GM23338 (cell line): ENCODE measurements around the gene DNAH11. TPM values are rescaled to one million over a fixed set of nuclear protein-coding genes. Genes with fewer than 3 reads are reported as not detected.

Source experiments
- ATAC-seq: fragments of 200-7000 bp; cut with Tn5 transposase; 3 replicates; pipeline ENCODE4 v1.9.1; 2020
- DNase-seq: peaks from one replicate; pipeline ENCODE4 v3.0.0-alpha.2; 2015; ENCODE audit warnings: low spot score
- H2AFZ ChIP-seq: fragments of 200-600 bp; sonication (generic); 2 replicates; pipeline ENCODE4 v1.8.0; 2016; ENCODE audit warnings: antibody characterized with exemption, mild to moderate bottlenecking, moderate library complexity
- H3F3A ChIP-seq: fragments of 200-600 bp; sonication (generic); replicated peaks from 2 replicates; pipeline ENCODE4 v1.8.0; 2017; ENCODE audit warnings: antibody characterized with exemption, mixed run types, low read depth
- H3K27ac ChIP-seq: fragments of 200-600 bp; sonication (generic); 2 replicates; pipeline ENCODE4 v1.6.1; 2016; ENCODE audit warnings: low read depth
- H3K27me3 ChIP-seq: fragments of 200-600 bp; sonication (generic); 2 replicates; pipeline ENCODE4 v1.8.0; 2016; ENCODE audit warnings: mild to moderate bottlenecking, mixed run types, moderate library complexity; ENCODE audit not compliant: insufficient read depth
- H3K36me3 ChIP-seq: fragments of 200-600 bp; sonication (generic); 2 replicates; pipeline ENCODE4 v1.8.0; 2016; ENCODE audit warnings: mild to moderate bottlenecking; ENCODE audit not compliant: insufficient read depth
- H3K4me1 ChIP-seq: fragments of 200-600 bp; sonication (generic); 2 replicates; pipeline ENCODE4 v1.8.0; 2016; ENCODE audit warnings: mild to moderate bottlenecking, moderate library complexity; ENCODE audit not compliant: insufficient read depth
- H3K4me2 ChIP-seq: fragments of 200-600 bp; sonication (generic); 2 replicates; pipeline ENCODE4 v1.7.1; 2017; ENCODE audit warnings: mixed run types
- H3K4me3 ChIP-seq: fragments of 200-600 bp; sonication (generic); 2 replicates; pipeline ENCODE4 v1.6.1; 2016; ENCODE audit warnings: mixed run types
- H3K79me2 ChIP-seq: fragments of 200-600 bp; sonication (generic); replicated peaks from 2 replicates; pipeline ENCODE4 v1.8.0; 2017; ENCODE audit warnings: mild to moderate bottlenecking; ENCODE audit not compliant: insufficient read depth
- H3K9me2 ChIP-seq: fragments of 200-600 bp; sonication (generic); 2 replicates; pipeline ENCODE4 v1.8.0; 2017; ENCODE audit not compliant: insufficient read depth
- H4K20me1 ChIP-seq: fragments of 200-600 bp; sonication (generic); replicated peaks from 2 replicates; pipeline ENCODE4 v1.8.0; 2017; ENCODE audit warnings: mild to moderate bottlenecking; ENCODE audit not compliant: insufficient read depth
- H3K27ac Mint-ChIP-seq: 2 replicates; pipeline ENCODE4 v1.8.0; 2020; ENCODE audit warnings: inconsistent platforms, mild to moderate bottlenecking, moderate library complexity, mixed read lengths
- H3K27me3 Mint-ChIP-seq: 3 replicates; pipeline ENCODE4 v1.8.0; 2022; ENCODE audit warnings: low read depth, mild to moderate bottlenecking, moderate library complexity, mixed read lengths, inconsistent platforms; ENCODE audit not compliant: insufficient read depth, poor library complexity
- H3K36me3 Mint-ChIP-seq: 3 replicates; pipeline ENCODE4 v1.8.0; 2021; ENCODE audit warnings: low read depth, mild to moderate bottlenecking, inconsistent platforms, moderate library complexity, mixed read lengths
- H3K4me1 Mint-ChIP-seq: 3 replicates; pipeline ENCODE4 v1.8.0; 2020; ENCODE audit warnings: mild to moderate bottlenecking, inconsistent platforms, mixed read lengths
- H3K4me3 Mint-ChIP-seq: 3 replicates; pipeline ENCODE4 v1.8.0; 2021; ENCODE audit warnings: moderate library complexity, mild to moderate bottlenecking, inconsistent platforms, mixed read lengths
- H3K9me3 Mint-ChIP-seq: 3 replicates; pipeline ENCODE4 v1.8.0; 2020; ENCODE audit warnings: moderate library complexity, mild to moderate bottlenecking, inconsistent platforms, mixed read lengths
- CREB1 ChIP-seq: fragments of 250-450 bp; sonication (Bioruptor Pico); IDR thresholded peaks from 2 replicates; pipeline ENCODE4 v1.5.0; 2020; ENCODE audit warnings: low read depth, mild to moderate bottlenecking, moderate library complexity
- ETS1 ChIP-seq: IDR thresholded peaks from 2 replicates; pipeline ENCODE4 v1.6.1; 2016; ENCODE audit warnings: antibody characterized with exemption
- EZH2 ChIP-seq: fragments of 200-600 bp; sonication (generic); IDR thresholded peaks from one replicate; pipeline ENCODE4 v1.8.0; 2017; ENCODE audit warnings: antibody characterized with exemption, mild to moderate bottlenecking, low read depth; ENCODE audit not compliant: unreplicated experiment
- NANOG ChIP-seq: IDR thresholded peaks from 2 replicates; pipeline ENCODE4 v1.6.1; 2016; ENCODE audit warnings: antibody characterized with exemption, borderline replicate concordance
- POLR2AphosphoS5 ChIP-seq: IDR thresholded peaks from 2 replicates; pipeline ENCODE4 v1.6.1; 2016; ENCODE audit warnings: antibody characterized with exemption, low read depth
- REST ChIP-seq: IDR thresholded peaks from one replicate; pipeline ENCODE4 v1.6.1; 2018; ENCODE audit warnings: antibody characterized with exemption; ENCODE audit not compliant: unreplicated experiment
- STAT1 ChIP-seq: IDR thresholded peaks from one replicate; pipeline ENCODE4 v1.6.1; 2016; ENCODE audit warnings: antibody characterized with exemption; ENCODE audit not compliant: unreplicated experiment
- ZNF114 ChIP-seq: fragments of 250-450 bp; sonication (Bioruptor Pico); IDR thresholded peaks from 2 replicates; pipeline ENCODE4 v1.5.0; 2020; ENCODE audit warnings: mild to moderate bottlenecking, moderate library complexity
- ZNF331 ChIP-seq: fragments of 250-450 bp; sonication (Bioruptor Pico); IDR thresholded peaks from 2 replicates; pipeline ENCODE4 v1.5.0; 2020; ENCODE audit warnings: low read depth, mild to moderate bottlenecking, moderate library complexity
- polyA plus RNA-seq: library from polyadenylated mRNA; unstranded; fragments of >200 nt; fragmentation: Nextera tagmentation; extraction: Ambion mirVana; gene quantifications from 2 replicates; pipeline ENCODE4 v1.2.1, GENCODE V29; 2016
- total RNA-seq: library from RNA; depleted of rRNA; stranded (reverse); fragments of >200 nt; shearing (Covaris generic); gene quantifications from 2 replicates; pipeline ENCODE4 v1.2.3, GENCODE V29; 2014

The DNAH11 gene
- total and polyA plus RNA-seq, 2 experiments from 2014 or later = 9.3 TPM

- TF ChIP-seq REST = no peak
Observed at GRCh38 chr7:21866731-21867130, 323.9 kb downstream of the DNAH11 start (continued).

- Histone ChIP-seq H2AFZ (no peak overlapping the region), H4K20me1 (no peaks in the 10 kb centered on the region), H3K36me3 (no peaks in the 10 kb centered on the region), H3F3A (peaks cover 16% of the 10 kb centered on the region), H3K79me2 (no peaks in the 10 kb centered on the region), H3K4me2 (peak overlapping the region; percentile 71), H3K27me3 (no peaks in the 10 kb centered on the region), H3K4me3 (peak overlapping the region; percentile 25; the same call in 1 of the 2 replicates), H3K4me1 (peaks cover 68% of the 10 kb centered on the region), H3K27ac (peak overlapping the region; percentile 88), H3K9me2 (peaks cover 8% of the 10 kb centered on the region; the same call in 1 of the 2 replicates)
- H3K9me3 Mint-ChIP-seq = no peaks in the 10 kb centered on the region
- peaks cover 4% of the 10 kb centered on the region for H3K27me3 Mint-ChIP-seq
- TF ChIP-seq ETS1 = no peak
- TF ChIP-seq ZNF331 (CRISPR knock-in tag) = no peak
- no peak for TF ChIP-seq ZNF114
- peak; percentile 37; the same call in 1 of the 2 replicates for TF ChIP-seq NANOG
- no peak for TF ChIP-seq EZH2
- peaks cover 61% of the 10 kb centered on the region for H3K4me1 Mint-ChIP-seq
- peaks cover 9% of the 10 kb centered on the region; the same call in 2 of the 3 replicates for H3K36me3 Mint-ChIP-seq
- H3K27ac Mint-ChIP-seq = peak overlapping the region; percentile 75
- peak overlapping the region; percentile 8; the same call in 1 of the 3 replicates for H3K4me3 Mint-ChIP-seq
- ATAC-seq = no peak
- DNase-seq = no peak
Observed at GRCh38 chr7:21867226-21867625, 324.4 kb downstream of the DNAH11 start.

GRCh38 chr7:21867816-21868575, 325.2 kb downstream of the DNAH11 start:
- peak overlapping the region; percentile 90 for H3K27ac Mint-ChIP-seq
- H3K27ac ChIP-seq = peak overlapping the region; percentile 88
- ATAC-seq = peak; percentile 51

More at GRCh38 chr7:21867816-21868575, 325.2 kb downstream of the DNAH11 start:
- Mint-ChIP-seq H3K4me3 (no peak overlapping the region), H3K9me3 (no peaks in the 10 kb centered on the region), H3K27me3 (peaks cover 4% of the 10 kb centered on the region), H3K4me1 (peaks cover 68% of the 10 kb centered on the region), H3K36me3 (peaks cover 9% of the 10 kb centered on the region; the same call in 2 of the 3 replicates)
- Histone ChIP-seq H2AFZ (no peak overlapping the region), H3K27me3 (no peaks in the 10 kb centered on the region), H3F3A (peaks cover 16% of the 10 kb centered on the region), H3K4me3 (peak overlapping the region; percentile 25), H3K36me3 (no peaks in the 10 kb centered on the region; the same call in 1 of the 2 replicates), H3K4me1 (peaks cover 75% of the 10 kb centered on the region), H3K9me2 (peaks cover 8% of the 10 kb centered on the region; the same call in 1 of the 2 replicates), H3K4me2 (peak overlapping the region; percentile 71), H4K20me1 (no peaks in the 10 kb centered on the region), H3K79me2 (no peaks in the 10 kb centered on the region)
- TF ChIP-seq REST (no peak), ZNF114 (no peak), ETS1 (no peak), STAT1 (no peak), CREB1 (CRISPR knock-in tag) (no peak), POLR2AphosphoS5 (no peak), NANOG (no peak), ZNF331 (CRISPR knock-in tag) (no peak)
- peak; percentile 47 for DNase-seq
